Activated T-helper 1 cell treated with anti-CD3 and anti-CD28 coated beads, Interleukin-12 subunit alpha, Interleukin-12 subunit beta, Interleukin-2, Interleukin-4 antibody, amounts not matched to agents 30 ng/mL and 10 ng/mL and 1 ng/mL, durations not matched to agents 14 hours and 24 hours and 36 hours (primary cell): ENCODE results near the gene GSTCD. TPM values are rescaled to one million over a fixed set of nuclear protein-coding genes. Genes with fewer than 3 reads are reported as not detected.

Source experiments
- DNase-seq: peaks from one replicate; pipeline ENCODE4 v3.0.0; 2021; ENCODE audit warnings: low spot score
- H3K27ac Mint-ChIP-seq: one replicate; pipeline ENCODE4 v1.8.0; 2021; ENCODE audit warnings: mild to moderate bottlenecking, mixed read lengths
- H3K27me3 Mint-ChIP-seq: one replicate; pipeline ENCODE4 v1.8.0; 2022; ENCODE audit warnings: mild to moderate bottlenecking, moderate library complexity, mixed read lengths; ENCODE audit not compliant: insufficient read depth
- H3K36me3 Mint-ChIP-seq: one replicate; pipeline ENCODE4 v1.8.0; 2021; ENCODE audit warnings: low read depth, mixed read lengths
- H3K4me1 Mint-ChIP-seq: one replicate; pipeline ENCODE4 v1.8.0; 2021; ENCODE audit warnings: low read depth, mixed read lengths
- H3K4me3 Mint-ChIP-seq: one replicate; pipeline ENCODE4 v1.8.0; 2021; ENCODE audit warnings: mild to moderate bottlenecking, moderate library complexity, mixed read lengths
- H3K9me3 Mint-ChIP-seq: one replicate; pipeline ENCODE4 v1.8.0; 2021; ENCODE audit warnings: mixed read lengths
- intact Hi-C: fragments of 100-400 bp; cut with micrococcal nuclease; formaldehyde crosslinking; loops from one replicate; pipeline ENCODE4 v1.15.1; 2024
- total RNA-seq: library from RNA; stranded (reverse); gene quantifications from 2 replicates; pipeline ENCODE4 v1.2.3, GENCODE V29; 2022

The GSTCD gene
- total RNA-seq, 1 donor from 2014 or later = 17.0 TPM

DNA sequence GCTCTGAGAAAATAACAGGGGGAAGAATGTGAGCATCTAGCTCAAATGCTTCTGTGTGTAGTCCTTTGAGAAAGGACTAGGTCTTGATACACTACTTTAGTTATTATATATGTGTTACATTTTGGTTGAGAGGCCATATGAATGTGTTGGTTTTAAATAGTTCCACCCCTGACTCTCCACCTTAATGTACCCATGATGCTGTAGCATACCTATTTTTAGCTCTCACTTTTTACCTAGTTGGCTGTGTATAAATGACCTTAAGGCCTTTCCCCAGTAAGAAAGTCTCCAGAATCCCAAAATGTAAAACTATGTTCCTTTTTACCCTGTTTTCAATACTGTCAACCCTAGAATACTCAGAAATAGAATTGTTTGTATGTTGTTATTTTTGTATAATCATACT is 166.6 kb downstream of the GSTCD start:
- DNase-seq = no peak
- H3K36me3 Mint-ChIP-seq = no peaks in the 10 kb centered on the region
- H3K9me3 Mint-ChIP-seq = no peaks in the 10 kb centered on the region
- no peak overlapping the region for H3K27ac Mint-ChIP-seq
- intact Hi-C loops = no loop called here
- no peak overlapping the region for H3K4me3 Mint-ChIP-seq
- H3K27me3 Mint-ChIP-seq = no peaks in the 10 kb centered on the region
- H3K4me1 Mint-ChIP-seq = no peaks in the 10 kb centered on the region

DNA sequence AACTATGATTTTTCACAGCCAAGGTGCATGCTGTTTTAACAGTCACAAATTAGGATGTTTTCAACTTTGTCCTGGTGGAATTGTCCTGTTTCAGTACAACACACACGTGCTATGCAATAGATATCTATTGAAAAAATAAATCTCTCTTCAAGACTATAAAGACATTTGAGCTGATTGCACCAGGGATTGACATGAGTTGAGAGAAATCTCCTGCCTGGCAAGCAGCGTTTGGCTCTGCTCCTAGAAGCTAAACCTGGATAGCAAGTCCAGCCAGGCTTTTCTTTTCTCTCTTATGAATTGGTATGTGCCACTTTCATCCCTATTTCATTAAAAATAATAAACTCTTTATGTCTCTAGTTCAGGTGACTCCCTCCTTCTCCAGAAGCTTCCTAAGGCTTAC is 170.1 kb downstream of the GSTCD start:
- Mint-ChIP-seq H3K36me3 (no peaks in the 10 kb centered on the region), H3K27me3 (no peaks in the 10 kb centered on the region), H3K4me1 (no peaks in the 10 kb centered on the region), H3K4me3 (no peak overlapping the region), H3K27ac (no peak overlapping the region), H3K9me3 (no peaks in the 10 kb centered on the region)
- intact Hi-C loops = no loop called here
- DNase-seq = no peak

DNA sequence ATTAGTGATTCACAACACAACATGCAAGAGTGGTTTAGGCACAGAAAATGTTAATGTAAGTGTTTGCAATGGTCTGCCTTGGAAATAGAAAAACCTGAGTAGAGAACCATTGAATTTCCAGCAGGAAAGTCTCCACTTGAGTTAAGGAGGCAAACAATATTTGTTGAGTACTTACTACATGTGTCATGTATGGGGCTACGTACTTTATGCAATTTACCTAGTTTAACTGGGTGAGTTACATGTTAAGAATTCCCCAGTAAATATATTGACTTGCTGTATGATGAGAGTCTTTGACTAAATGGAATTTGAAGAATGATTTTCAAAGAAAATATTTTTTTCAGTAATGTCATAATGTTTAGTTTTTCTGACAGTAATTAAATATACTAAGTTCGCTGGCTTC is 178.9 kb downstream of the GSTCD start:
- no peak overlapping the region for H3K4me3 Mint-ChIP-seq
- H3K27me3 Mint-ChIP-seq = peaks cover 3% of the 10 kb centered on the region
- no peaks in the 10 kb centered on the region for H3K9me3 Mint-ChIP-seq
- H3K4me1 Mint-ChIP-seq = no peaks in the 10 kb centered on the region
- DNase-seq = no peak
- no peak overlapping the region for H3K27ac Mint-ChIP-seq
- H3K36me3 Mint-ChIP-seq = no peaks in the 10 kb centered on the region
- intact Hi-C loops = no loop called here

DNA sequence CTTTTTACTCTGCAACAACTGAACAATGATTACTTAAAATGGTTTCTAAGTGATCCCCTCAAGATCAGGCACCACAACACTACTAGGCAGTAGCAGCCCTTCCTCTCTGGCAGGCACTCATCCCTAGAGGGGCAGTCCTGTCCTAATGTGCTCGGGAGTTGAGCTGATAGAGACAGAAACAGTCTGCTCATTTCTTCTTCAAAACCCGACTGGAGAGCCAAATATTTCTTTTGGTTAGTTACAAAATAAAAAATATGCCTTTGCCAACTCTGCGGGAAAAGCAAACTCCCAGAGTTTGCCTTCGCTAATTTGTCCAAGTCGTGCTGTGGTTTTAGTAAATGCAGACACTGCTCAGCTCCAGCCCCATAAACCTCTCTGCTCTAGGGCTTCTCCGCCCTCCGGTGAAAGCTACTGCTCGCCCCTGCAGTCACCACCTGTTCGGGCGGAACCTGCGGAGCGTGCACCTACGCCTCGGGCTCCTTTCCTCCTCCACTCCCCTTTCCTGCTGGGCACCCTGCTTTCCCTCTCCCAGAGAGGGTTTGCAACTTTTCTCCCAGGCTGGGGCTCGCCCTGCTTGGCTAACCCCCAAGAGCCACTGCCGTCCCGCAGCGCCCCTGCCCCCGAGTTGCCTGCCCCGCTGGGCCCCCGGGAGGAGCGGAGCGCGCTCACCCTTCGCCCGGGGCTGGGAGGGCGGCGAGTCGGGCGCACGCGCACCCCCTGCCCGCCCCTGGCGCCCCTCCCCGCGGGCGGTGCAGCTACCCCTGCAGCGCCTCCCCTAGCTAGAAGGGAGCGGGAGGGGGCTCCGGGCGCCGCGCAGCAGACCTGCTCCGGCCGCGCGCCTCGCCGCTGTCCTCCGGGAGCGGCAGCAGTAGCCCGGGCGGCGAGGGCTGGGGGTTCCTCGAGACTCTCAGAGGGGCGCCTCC is 186.3 kb downstream of the GSTCD start, which contains the start of gene NPNT:
Gene NPNT, plus strand, starts transcription at position 812 of the 923 bp plus-strand sequence. CDS start 182 bp downstream, outside the sequence.
- Mint-ChIP-seq H3K4me1 (no peaks in the 10 kb centered on the region), H3K27me3 (peaks cover 55% of the 10 kb centered on the region), H3K27ac (peak within 1 kb of the TSS; percentile 61), H3K4me3 (peak within 1 kb of the TSS; percentile 73), H3K36me3 (no peaks in the 10 kb centered on the region), H3K9me3 (no peaks in the 10 kb centered on the region)
- intact Hi-C loops = loop anchor here (10.0 kb wide), 1 partner anchor 190 kb away; the partner anchor contains the start of genes GSTCD and INTS12
- DNase-seq = no peak

GRCh38 chr4:105895583-105896460 is 187.2 kb downstream of the GSTCD start:
- no peak for DNase-seq
- H3K27me3 Mint-ChIP-seq = peaks cover 57% of the 10 kb centered on the region
- intact Hi-C loops = loop anchor here (10.0 kb wide), 1 partner anchor 191 kb away; the partner anchor contains the start of genes GSTCD and INTS12
- peak overlapping the region; percentile 61 for H3K27ac Mint-ChIP-seq
- no peaks in the 10 kb centered on the region for H3K36me3 Mint-ChIP-seq
- H3K4me3 Mint-ChIP-seq = peak overlapping the region; percentile 73
- no peaks in the 10 kb centered on the region for H3K4me1 Mint-ChIP-seq
- H3K9me3 Mint-ChIP-seq = no peaks in the 10 kb centered on the region

GRCh38 chr4:105896461-105896942 is 187.9 kb downstream of the GSTCD start:
- Mint-ChIP-seq H3K36me3 (no peaks in the 10 kb centered on the region), H3K9me3 (no peaks in the 10 kb centered on the region), H3K27me3 (peaks cover 61% of the 10 kb centered on the region), H3K27ac (no peak overlapping the region), H3K4me3 (peak overlapping the region; percentile 73), H3K4me1 (no peaks in the 10 kb centered on the region)
- DNase-seq = no peak
- intact Hi-C loops = loop anchor here (10.0 kb wide), 1 partner anchor 192 kb away; the partner anchor contains the start of genes GSTCD and INTS12

Other genes starting within 250 kb of the GSTCD start
- gene PPA2, start 234.7 kb upstream of the GSTCD start, total RNA-seq = 58.9 and 67.2 TPM in 2 replicates
- not detected in 2 replicates for gene ARHGEF38, start 156.2 kb upstream of the GSTCD start, total RNA-seq
- gene INTS12, start 95 bp upstream of the GSTCD start, total RNA-seq = 18.7 and 22.4 TPM in 2 replicates
- 0.17 TPM in 1 of 2 replicates, not detected in the other for gene NPNT, start 186.7 kb downstream of the GSTCD start, total RNA-seq